ENCODE measurements around the gene SLC25A30. TPM values are rescaled to one million over a fixed set of nuclear protein-coding genes. Genes with fewer than 3 reads are reported as not detected.

SLC25A30 gene
- total and polyA plus RNA-seq, 4 donors: 9.3 to 11.0 (median 10.0) TPM

DNA sequence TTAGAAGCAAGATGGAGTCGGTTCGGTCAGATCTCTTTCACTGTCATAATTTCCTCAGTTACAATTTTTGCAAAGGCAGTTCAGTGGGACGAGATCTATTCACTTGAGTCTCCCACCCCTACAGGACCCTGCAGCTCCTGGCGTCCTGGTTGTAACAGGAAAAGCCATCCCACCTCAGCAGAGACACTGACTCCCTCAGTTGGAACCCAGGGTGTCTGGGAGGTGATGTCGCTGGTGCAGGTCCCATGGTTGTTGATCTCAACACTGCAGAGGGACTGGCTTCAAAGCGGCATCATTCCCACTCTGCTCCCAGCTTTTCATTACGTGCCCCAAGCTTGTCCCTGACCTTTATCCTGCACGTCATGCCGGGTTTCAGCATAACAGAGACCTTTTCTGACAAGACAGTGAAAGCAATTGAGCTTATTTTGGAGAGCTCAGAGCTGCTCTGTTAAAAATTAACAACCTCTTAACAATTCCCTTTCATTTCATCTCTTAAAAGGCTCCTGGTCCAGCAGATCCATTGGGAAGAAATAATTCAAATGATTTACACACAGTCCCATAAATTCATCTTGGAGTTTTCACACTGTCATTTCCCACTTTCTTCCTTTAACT lies 29.0 kb upstream of the SLC25A30 start:
- Histone ChIP-seq H3K9me3 (ENCODE audit: control insufficient read depth, insufficient read depth, low read length) (no peaks in the 10 kb centered on the region), H3K27ac (ENCODE audit: low read depth, low read length) (no peak overlapping the region), H3K27me3 (ENCODE audit: control insufficient read depth, insufficient read depth, low read length) (no peaks in the 10 kb centered on the region), H3K36me3 (ENCODE audit: control insufficient read depth, insufficient read depth, low read length) (no peaks in the 10 kb centered on the region), H3K4me1 (ENCODE audit: control insufficient read depth, insufficient read depth, low read length) (no peaks in the 10 kb centered on the region), H3K4me3 (ENCODE audit: low read depth, low read length) (no peak overlapping the region)
- no peak for DNase-seq (ENCODE audit: low read depth in 4 of 6, low spot score in 6 of 6)
- WGBS (ENCODE audit: insufficient coverage): 23% methylated on average over 5 of the region's 9 CpGs

DNA sequence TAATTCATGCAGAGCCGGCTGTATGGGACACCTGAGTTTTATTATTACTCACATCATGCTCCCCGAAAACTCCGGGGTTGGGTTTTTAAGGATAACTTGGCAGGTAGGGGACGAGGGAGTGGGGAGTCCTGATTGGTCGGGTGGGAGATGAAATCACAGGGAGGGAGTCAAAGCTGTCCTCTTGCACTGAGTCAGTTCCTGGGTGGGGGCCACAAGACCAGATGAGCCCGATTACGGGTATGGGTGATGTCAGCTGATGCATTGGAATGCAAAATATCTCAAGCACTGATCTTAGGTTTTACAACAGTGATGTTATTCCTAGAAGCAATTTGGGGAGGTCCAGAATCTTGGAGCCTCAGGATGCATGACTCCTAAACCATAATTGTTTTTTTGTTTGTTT lies 28.0 kb upstream of the SLC25A30 start:
- Histone ChIP-seq H3K4me3 (ENCODE audit: low read depth, low read length) (no peak overlapping the region), H3K9me3 (ENCODE audit: control insufficient read depth, insufficient read depth, low read length) (no peaks in the 10 kb centered on the region), H3K4me1 (ENCODE audit: control insufficient read depth, insufficient read depth, low read length) (no peaks in the 10 kb centered on the region), H3K27me3 (ENCODE audit: control insufficient read depth, insufficient read depth, low read length) (no peaks in the 10 kb centered on the region), H3K36me3 (ENCODE audit: control insufficient read depth, insufficient read depth, low read length) (no peaks in the 10 kb centered on the region), H3K27ac (ENCODE audit: low read depth, low read length) (no peak overlapping the region)
- DNase-seq (ENCODE audit: low read depth in 4 of 6, low spot score in 6 of 6): no peak
- WGBS (ENCODE audit: insufficient coverage): 95% methylated on average over 5 of the region's 7 CpGs

DNA sequence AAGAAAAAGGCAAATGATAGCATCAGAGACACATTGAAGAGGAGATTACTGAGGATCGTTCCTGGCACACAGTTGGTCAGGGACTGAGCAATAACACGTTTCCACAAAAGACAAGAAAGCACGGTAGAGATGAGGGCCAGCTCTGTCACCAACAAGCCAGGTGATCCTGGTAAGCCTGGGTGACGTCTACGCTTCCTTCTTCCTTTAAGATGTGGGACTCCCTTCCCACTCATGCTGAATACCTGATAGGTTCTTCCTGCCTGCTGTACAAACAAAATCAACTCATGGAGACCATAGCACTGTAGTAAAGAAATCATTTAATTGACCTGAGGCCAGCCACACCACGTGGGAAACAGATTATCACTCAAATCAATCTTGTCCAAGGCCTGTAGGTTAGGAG lies 26.9 kb upstream of the SLC25A30 start:
- no peaks in the 10 kb centered on the region for H3K27me3 ChIP-seq (ENCODE audit: control insufficient read depth, insufficient read depth, low read length)
- no peaks in the 10 kb centered on the region for H3K9me3 ChIP-seq (ENCODE audit: control insufficient read depth, insufficient read depth, low read length)
- no peaks in the 10 kb centered on the region for H3K4me1 ChIP-seq (ENCODE audit: control insufficient read depth, insufficient read depth, low read length)
- 91% methylated on average over 6 of the region's 6 CpGs for WGBS (ENCODE audit: insufficient coverage)
- H3K36me3 ChIP-seq (ENCODE audit: control insufficient read depth, insufficient read depth, low read length): no peaks in the 10 kb centered on the region
- DNase-seq (ENCODE audit: low read depth in 4 of 6, low spot score in 6 of 6): no peak
- no peak overlapping the region for H3K4me3 ChIP-seq (ENCODE audit: low read depth, low read length)
- H3K27ac ChIP-seq (ENCODE audit: low read depth, low read length): no peak overlapping the region

DNA sequence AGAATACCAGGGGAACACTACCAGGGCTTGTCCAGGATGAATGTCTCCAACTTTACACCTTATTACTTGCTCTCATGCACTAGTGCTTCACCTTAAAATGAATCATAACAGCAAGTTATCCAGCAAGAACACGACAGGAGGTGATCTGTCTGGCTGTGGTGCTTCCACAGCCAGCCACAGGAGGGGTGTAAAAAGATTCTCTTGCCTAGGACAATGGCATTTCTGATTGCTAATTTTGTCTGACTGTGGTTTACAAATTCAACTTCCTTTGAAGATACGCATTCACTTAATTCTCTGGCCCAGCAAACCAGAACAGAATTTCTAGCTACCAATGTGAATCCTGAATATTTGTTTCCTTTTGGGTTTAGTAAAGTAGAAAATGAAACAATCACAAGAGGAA lies 23.5 kb upstream of the SLC25A30 start:
- no peak overlapping the region for H3K27ac ChIP-seq (ENCODE audit: low read depth, low read length)

DNA sequence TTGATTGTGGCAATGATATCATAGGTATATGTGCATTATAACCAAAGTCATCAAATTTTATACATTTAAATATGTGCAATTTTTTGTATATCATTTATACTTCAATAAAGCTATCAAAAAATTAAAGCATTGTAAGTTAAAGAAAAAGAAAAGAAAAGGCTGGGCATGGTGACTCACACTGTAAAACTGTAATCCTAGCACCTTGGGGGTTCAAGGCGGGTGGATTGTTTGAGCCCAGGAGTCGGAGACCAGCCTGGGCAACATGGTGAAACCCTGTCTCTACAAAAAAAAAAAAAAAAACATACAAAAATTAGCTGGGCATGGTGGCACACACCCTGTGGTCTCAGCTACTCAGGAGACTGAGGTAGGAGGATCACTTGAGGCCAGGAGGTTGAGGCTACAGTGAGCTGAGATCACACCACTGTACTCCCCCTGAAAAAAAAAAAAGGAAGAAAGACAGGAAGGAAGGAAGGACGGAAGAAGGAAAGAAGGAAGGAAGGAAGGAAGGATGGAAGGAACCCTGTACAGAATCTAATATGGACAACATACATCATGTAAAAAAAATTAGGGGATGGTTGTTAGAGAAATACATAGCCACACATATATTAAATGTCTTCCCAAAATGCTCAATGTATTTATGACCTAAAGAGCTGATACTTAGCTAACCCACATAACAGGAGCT lies 21.7 kb upstream of the SLC25A30 start:
- no peaks in the 10 kb centered on the region for H3K9me3 ChIP-seq (ENCODE audit: control insufficient read depth, insufficient read depth, low read length)
- H3K36me3 ChIP-seq (ENCODE audit: control insufficient read depth, insufficient read depth, low read length): no peaks in the 10 kb centered on the region
- no peaks in the 10 kb centered on the region for H3K27me3 ChIP-seq (ENCODE audit: control insufficient read depth, insufficient read depth, low read length)
- DNase-seq (ENCODE audit: low read depth in 4 of 6, low spot score in 6 of 6): no peak
- no peak overlapping the region for H3K4me3 ChIP-seq (ENCODE audit: low read depth, low read length)
- 90% methylated on average over 2 of the region's 3 CpGs for WGBS (ENCODE audit: insufficient coverage)
- H3K4me1 ChIP-seq (ENCODE audit: control insufficient read depth, insufficient read depth, low read length): no peaks in the 10 kb centered on the region
- no peak overlapping the region for H3K27ac ChIP-seq (ENCODE audit: low read depth, low read length)

More for the DNA sequence above, 23.5 kb upstream of the SLC25A30 start:
- peak in 1 of 6 donors; percentile 42 for DNase-seq (ENCODE audit: low read depth in 4 of 6, low spot score in 6 of 6)
- Histone ChIP-seq H3K36me3 (ENCODE audit: control insufficient read depth, insufficient read depth, low read length) (no peaks in the 10 kb centered on the region), H3K27me3 (ENCODE audit: control insufficient read depth, insufficient read depth, low read length) (no peaks in the 10 kb centered on the region), H3K4me3 (ENCODE audit: low read depth, low read length) (no peak overlapping the region), H3K4me1 (ENCODE audit: control insufficient read depth, insufficient read depth, low read length) (no peaks in the 10 kb centered on the region), H3K9me3 (ENCODE audit: control insufficient read depth, insufficient read depth, low read length) (no peaks in the 10 kb centered on the region)
- WGBS (ENCODE audit: insufficient coverage): no CpG with 5 or more reads among the region's 2 CpGs

DNA sequence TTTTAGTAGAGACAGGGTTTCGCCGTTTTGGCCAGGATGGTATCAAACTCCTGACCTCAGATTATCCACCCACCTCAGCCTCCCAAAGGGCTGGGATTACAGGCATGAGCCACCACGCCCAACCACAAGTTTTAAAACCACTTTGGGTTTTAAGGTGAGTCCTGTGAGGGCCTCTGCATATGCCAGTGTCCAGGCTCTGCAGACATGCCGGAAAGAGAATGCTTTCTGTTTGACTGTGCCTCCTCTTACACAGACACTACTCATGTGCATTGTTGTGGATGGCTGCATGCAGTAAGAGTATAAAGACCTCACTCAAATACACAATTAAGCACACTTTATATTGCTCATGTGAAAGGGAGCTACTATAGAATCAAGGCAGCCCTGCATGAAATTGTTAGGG lies 20.8 kb upstream of the SLC25A30 start:
- H3K27me3 ChIP-seq (ENCODE audit: control insufficient read depth, insufficient read depth, low read length): no peaks in the 10 kb centered on the region
- no peak for DNase-seq (ENCODE audit: low read depth in 4 of 6, low spot score in 6 of 6)
- no peak overlapping the region for H3K4me3 ChIP-seq (ENCODE audit: low read depth, low read length)
- H3K27ac ChIP-seq (ENCODE audit: low read depth, low read length): no peak overlapping the region
- H3K36me3 ChIP-seq (ENCODE audit: control insufficient read depth, insufficient read depth, low read length): no peaks in the 10 kb centered on the region
- WGBS (ENCODE audit: insufficient coverage): no CpG with 5 or more reads among the region's 4 CpGs
- no peaks in the 10 kb centered on the region for H3K9me3 ChIP-seq (ENCODE audit: control insufficient read depth, insufficient read depth, low read length)
- no peaks in the 10 kb centered on the region for H3K4me1 ChIP-seq (ENCODE audit: control insufficient read depth, insufficient read depth, low read length)

DNA sequence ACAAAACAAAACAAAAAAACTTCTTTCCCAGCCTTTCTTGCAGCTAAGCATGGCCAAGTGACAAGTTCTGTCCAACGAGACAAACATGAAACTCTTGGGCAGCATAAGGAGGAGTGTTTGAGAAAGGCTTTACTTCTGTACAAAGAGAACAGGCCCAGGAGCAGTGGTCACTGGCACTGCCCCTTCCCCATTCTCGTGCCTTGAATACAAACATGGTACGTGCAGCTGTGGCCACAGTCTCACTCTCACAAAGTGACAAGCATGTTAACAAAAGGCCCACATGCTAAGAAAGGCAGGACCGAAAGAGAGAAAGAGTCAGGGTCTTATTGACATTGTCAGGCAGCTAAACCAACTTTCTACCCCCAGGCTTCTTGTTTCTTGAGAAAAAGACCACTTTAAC lies 19.8 kb upstream of the SLC25A30 start:
- H3K9me3 ChIP-seq (ENCODE audit: control insufficient read depth, insufficient read depth, low read length): no peaks in the 10 kb centered on the region
- WGBS (ENCODE audit: insufficient coverage): 35% methylated on average over 4 of the region's 4 CpGs
- no peaks in the 10 kb centered on the region for H3K36me3 ChIP-seq (ENCODE audit: control insufficient read depth, insufficient read depth, low read length)
- H3K27me3 ChIP-seq (ENCODE audit: control insufficient read depth, insufficient read depth, low read length): no peaks in the 10 kb centered on the region
- no peak overlapping the region for H3K4me3 ChIP-seq (ENCODE audit: low read depth, low read length)
- H3K27ac ChIP-seq (ENCODE audit: low read depth, low read length): no peak overlapping the region
- no peaks in the 10 kb centered on the region for H3K4me1 ChIP-seq (ENCODE audit: control insufficient read depth, insufficient read depth, low read length)
- DNase-seq (ENCODE audit: low read depth in 4 of 6, low spot score in 6 of 6): peak in 3 of 6 donors; percentile 26 to 64 (median 31)

DNA sequence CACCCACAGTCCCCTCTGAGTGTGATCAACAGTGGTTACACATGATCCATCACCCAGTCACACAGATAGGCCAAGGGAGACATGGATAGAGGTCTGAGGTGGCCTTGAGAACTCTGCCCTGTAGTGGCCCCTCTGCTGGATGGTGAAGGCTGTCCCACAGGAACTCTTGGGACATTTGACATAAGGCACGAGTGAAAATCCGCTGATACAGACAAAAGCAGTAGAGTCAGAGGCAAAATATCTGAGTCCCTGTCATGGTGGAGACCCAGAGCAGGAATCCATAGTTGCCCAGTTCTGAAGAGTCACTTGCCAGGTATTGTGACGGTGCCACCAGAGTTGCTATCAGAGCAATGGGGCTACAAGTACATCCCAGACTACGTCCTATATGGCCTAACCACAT lies 18.8 kb upstream of the SLC25A30 start:
- Histone ChIP-seq H3K9me3 (ENCODE audit: control insufficient read depth, insufficient read depth, low read length) (no peaks in the 10 kb centered on the region), H3K36me3 (ENCODE audit: control insufficient read depth, insufficient read depth, low read length) (no peaks in the 10 kb centered on the region), H3K27ac (ENCODE audit: low read depth, low read length) (no peak overlapping the region), H3K27me3 (ENCODE audit: control insufficient read depth, insufficient read depth, low read length) (no peaks in the 10 kb centered on the region), H3K4me1 (ENCODE audit: control insufficient read depth, insufficient read depth, low read length) (no peaks in the 10 kb centered on the region), H3K4me3 (ENCODE audit: low read depth, low read length) (no peak overlapping the region)
- WGBS (ENCODE audit: insufficient coverage): 91% methylated on average over 4 of the region's 4 CpGs
- no peak for DNase-seq (ENCODE audit: low read depth in 4 of 6, low spot score in 6 of 6)

DNA sequence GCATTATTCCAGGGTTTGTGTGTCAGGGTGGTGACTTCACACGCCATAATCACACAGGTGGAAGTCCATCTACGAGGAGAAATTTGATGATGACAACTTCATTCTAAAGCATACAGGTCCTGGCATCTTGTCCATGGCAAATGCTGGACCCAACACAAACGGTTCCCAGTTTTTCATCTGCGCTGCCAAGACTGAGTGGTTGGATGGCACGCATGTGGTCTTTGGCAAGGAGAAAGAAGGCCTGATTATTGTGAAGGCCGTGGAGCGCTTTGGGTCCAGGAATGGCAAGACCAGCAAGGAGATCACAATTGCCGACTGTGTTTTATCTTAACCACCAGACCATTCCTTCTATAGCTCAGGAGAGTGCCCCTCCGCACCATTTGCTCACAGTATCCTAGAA lies 18.2 kb upstream of the SLC25A30 start:
- H3K4me1 ChIP-seq (ENCODE audit: control insufficient read depth, insufficient read depth, low read length): no peaks in the 10 kb centered on the region
- DNase-seq (ENCODE audit: low read depth in 4 of 6, low spot score in 6 of 6): no peak
- H3K4me3 ChIP-seq (ENCODE audit: low read depth, low read length): no peak overlapping the region
- WGBS (ENCODE audit: insufficient coverage): 94% methylated on average over 6 of the region's 9 CpGs
- no peaks in the 10 kb centered on the region for H3K36me3 ChIP-seq (ENCODE audit: control insufficient read depth, insufficient read depth, low read length)
- no peaks in the 10 kb centered on the region for H3K27me3 ChIP-seq (ENCODE audit: control insufficient read depth, insufficient read depth, low read length)
- no peaks in the 10 kb centered on the region for H3K9me3 ChIP-seq (ENCODE audit: control insufficient read depth, insufficient read depth, low read length)
- no peak overlapping the region for H3K27ac ChIP-seq (ENCODE audit: low read depth, low read length)

Measured in spinal cord (tissue), 10 donors.